Dendritic cell treated with granulocyte-macrophage colony-stimulating factor and Interleukin-4, amounts not matched to agents 40 ng/mL and 50 ng/mL, for 4 days (primary cell): Measurements from ENCODE around the gene HDAC8.
"Not testable (repeated sequence)": the region's sequence is repeated elsewhere in the genome, so short reads cannot be mapped to it uniquely, and the experiment has no call there.

Experiments used
- H3K27ac Mint-ChIP-seq: one replicate; pipeline ENCODE4 v1.8.0; 2022; ENCODE audit warnings: mild to moderate bottlenecking, mixed read lengths
- H3K27me3 Mint-ChIP-seq: one replicate; pipeline ENCODE4 v1.8.0; 2022; ENCODE audit warnings: mild to moderate bottlenecking, mixed read lengths
- H3K36me3 Mint-ChIP-seq: one replicate; pipeline ENCODE4 v1.8.0; 2022; ENCODE audit warnings: low read depth, mixed read lengths
- H3K4me1 Mint-ChIP-seq: one replicate; pipeline ENCODE4 v1.8.0; 2022; ENCODE audit warnings: low read depth, mixed read lengths
- H3K4me3 Mint-ChIP-seq: one replicate; pipeline ENCODE4 v1.8.0; 2022; ENCODE audit warnings: mild to moderate bottlenecking, moderate library complexity, mixed read lengths
- H3K9me3 Mint-ChIP-seq: one replicate; pipeline ENCODE4 v1.8.0; 2022; ENCODE audit warnings: mixed read lengths
- intact Hi-C: fragments of 100-400 bp; cut with micrococcal nuclease; formaldehyde crosslinking; loops from one replicate; pipeline ENCODE4 v1.15.0; 2022

The HDAC8 gene

GRCh38 chrX:72461766-72462165 is 110.9 kb downstream of the HDAC8 start:
- intact Hi-C loops = no loop called here
- peaks cover 25% of the 10 kb centered on the region for H3K36me3 Mint-ChIP-seq
- no peak overlapping the region for H3K27ac Mint-ChIP-seq
- no peaks in the 10 kb centered on the region for H3K27me3 Mint-ChIP-seq
- no peaks in the 10 kb centered on the region for H3K9me3 Mint-ChIP-seq
- H3K4me3 Mint-ChIP-seq = no peak overlapping the region
- no peaks in the 10 kb centered on the region for H3K4me1 Mint-ChIP-seq

- Mint-ChIP-seq H3K36me3 (peaks cover 29% of the 10 kb centered on the region), H3K9me3 (no peaks in the 10 kb centered on the region), H3K27ac (no peak overlapping the region), H3K27me3 (no peaks in the 10 kb centered on the region), H3K4me1 (no peaks in the 10 kb centered on the region), H3K4me3 (no peak overlapping the region)
- intact Hi-C loops = no loop called here
These were observed 111.4 kb downstream of the HDAC8 start for GRCh38 chrX:72461288-72461687.

DNA sequence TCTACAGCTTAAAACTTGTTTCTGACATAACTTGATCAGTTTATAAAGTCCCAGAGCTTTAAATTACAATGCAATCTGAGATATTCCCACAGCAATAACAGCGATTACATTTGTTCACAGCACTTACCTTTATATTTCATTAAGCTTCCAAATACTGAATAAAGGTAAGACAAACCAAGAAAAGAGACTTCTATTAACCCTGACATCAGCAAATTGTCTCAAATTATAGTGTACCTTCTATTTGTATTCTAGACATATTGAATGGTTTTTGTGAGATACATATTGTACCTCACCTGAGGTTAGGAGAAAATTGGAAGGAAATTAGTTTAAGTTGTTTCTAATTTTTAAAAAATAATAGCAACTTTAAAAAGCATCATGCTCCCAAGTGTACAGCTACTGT is 111.9 kb downstream of the HDAC8 start:
- Mint-ChIP-seq H3K27me3 (no peaks in the 10 kb centered on the region), H3K9me3 (no peaks in the 10 kb centered on the region), H3K4me1 (no peaks in the 10 kb centered on the region), H3K4me3 (no peak overlapping the region), H3K27ac (no peak overlapping the region), H3K36me3 (peaks cover 29% of the 10 kb centered on the region)
- intact Hi-C loops = no loop called here

DNA sequence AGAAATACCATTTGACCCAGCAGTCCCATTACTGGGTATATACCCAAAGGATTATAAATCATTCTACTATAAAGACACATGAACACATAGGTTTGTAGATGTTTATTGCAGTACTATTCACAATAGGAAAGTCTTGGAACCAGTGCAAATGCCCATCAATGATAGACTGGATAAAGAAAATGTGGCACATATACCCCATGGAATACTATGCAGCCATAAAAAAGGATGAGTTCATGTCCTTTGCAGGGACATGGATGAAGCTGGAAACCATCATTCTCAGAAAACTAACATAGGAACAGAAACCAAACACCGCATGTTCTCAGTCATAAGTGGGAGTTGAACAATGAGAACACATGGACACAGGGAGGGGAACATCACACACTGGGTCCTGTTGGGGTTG is 123.6 kb downstream of the HDAC8 start:
- H3K36me3 Mint-ChIP-seq = peaks cover 56% of the 10 kb centered on the region
- H3K27ac Mint-ChIP-seq, H3K27me3 Mint-ChIP-seq, H3K9me3 Mint-ChIP-seq, intact Hi-C loops, H3K4me1 Mint-ChIP-seq, H3K4me3 Mint-ChIP-seq: not testable (repeated sequence)

DNA sequence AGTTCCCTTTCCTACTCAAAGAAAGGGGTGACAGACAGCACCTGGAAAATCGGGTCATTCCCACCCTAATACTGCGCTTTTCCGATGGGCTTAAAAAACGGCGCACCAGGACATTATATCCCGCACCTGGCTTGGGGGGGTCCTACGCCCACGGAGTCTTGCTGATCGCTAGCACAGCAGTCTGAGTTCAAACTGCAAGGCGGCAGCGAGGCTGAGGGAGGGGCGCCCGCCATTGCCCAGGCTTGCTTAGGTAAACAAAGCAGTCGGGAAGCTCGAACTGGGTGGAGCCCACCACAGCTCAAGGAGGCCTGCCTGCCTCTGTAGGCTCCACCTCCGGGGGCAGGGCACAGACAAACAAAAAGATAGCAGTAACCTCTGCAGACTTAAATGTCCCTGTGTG is 131.9 kb downstream of the HDAC8 start:
- H3K27ac Mint-ChIP-seq, H3K27me3 Mint-ChIP-seq, H3K4me3 Mint-ChIP-seq, H3K4me1 Mint-ChIP-seq, intact Hi-C loops: not testable (repeated sequence)
- Mint-ChIP-seq H3K36me3 (peaks cover 68% of the 10 kb centered on the region), H3K9me3 (peaks cover 42% of the 10 kb centered on the region)

- H3K4me1 Mint-ChIP-seq = no peaks in the 10 kb centered on the region
- no peak overlapping the region for H3K27ac Mint-ChIP-seq
- H3K9me3 Mint-ChIP-seq = peaks cover 47% of the 10 kb centered on the region
- no peaks in the 10 kb centered on the region for H3K27me3 Mint-ChIP-seq
- intact Hi-C loops = no loop called here
- H3K36me3 Mint-ChIP-seq = peaks cover 66% of the 10 kb centered on the region
- H3K4me3 Mint-ChIP-seq = no peak overlapping the region
These were observed 136.6 kb downstream of the HDAC8 start for GRCh38 chrX:72436010-72436409.

DNA sequence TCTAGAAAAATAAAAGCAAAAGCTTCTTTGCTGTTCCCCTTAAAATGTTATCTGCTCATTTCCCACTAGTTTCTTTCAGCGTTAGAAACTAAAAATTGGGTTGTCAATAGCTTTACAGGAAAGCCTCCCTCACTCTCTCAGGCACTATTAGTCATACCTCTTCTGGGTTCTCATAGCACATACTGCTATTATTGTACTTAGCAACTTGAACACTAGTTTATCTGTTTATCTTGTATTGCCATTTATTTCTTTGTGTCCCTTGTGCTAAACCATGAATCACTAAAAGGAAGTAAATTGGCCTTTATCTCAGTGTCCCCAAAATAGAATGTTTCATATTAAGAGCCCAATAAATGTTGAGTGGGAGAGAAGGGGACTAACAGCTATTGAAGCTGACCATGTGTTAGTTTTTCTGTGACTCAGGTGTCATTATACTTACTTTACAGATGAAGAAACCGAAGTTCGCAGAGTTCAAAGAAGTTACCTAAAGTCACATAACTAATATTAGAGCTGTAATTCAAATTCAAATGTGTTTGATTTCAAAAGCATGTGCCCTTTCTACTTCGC is 142.2 kb downstream of the HDAC8 start:
- peaks cover 49% of the 10 kb centered on the region for H3K36me3 Mint-ChIP-seq
- no peaks in the 10 kb centered on the region for H3K4me1 Mint-ChIP-seq
- H3K9me3 Mint-ChIP-seq = peaks cover 10% of the 10 kb centered on the region
- no peaks in the 10 kb centered on the region for H3K27me3 Mint-ChIP-seq
- no peak overlapping the region for H3K4me3 Mint-ChIP-seq
- intact Hi-C loops = no loop called here
- no peak overlapping the region for H3K27ac Mint-ChIP-seq

DNA sequence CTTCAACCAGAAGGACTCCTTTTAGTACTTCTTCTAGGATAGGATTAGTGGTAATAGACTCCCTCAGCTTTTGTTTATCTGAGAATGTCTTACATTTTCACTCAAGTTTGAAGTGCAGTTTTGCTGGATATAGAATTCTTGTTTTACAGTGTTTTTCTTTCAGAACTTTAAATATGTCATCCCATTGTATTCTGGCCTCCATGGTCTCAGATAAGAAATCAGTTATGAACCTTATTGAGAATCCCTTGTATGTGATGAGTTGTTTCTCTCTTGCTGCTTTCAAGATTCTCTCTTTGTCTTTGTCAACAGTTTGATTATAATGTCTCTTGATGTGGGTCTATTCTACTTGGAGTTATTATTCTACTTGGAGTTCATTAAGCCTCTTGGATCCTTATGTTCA is 150.8 kb downstream of the HDAC8 start:
- Mint-ChIP-seq H3K4me3 (no peak overlapping the region), H3K4me1 (no peaks in the 10 kb centered on the region), H3K9me3 (peaks cover 34% of the 10 kb centered on the region), H3K27ac (no peak overlapping the region), H3K36me3 (peaks cover 38% of the 10 kb centered on the region), H3K27me3 (no peaks in the 10 kb centered on the region)
- intact Hi-C loops = no loop called here

DNA sequence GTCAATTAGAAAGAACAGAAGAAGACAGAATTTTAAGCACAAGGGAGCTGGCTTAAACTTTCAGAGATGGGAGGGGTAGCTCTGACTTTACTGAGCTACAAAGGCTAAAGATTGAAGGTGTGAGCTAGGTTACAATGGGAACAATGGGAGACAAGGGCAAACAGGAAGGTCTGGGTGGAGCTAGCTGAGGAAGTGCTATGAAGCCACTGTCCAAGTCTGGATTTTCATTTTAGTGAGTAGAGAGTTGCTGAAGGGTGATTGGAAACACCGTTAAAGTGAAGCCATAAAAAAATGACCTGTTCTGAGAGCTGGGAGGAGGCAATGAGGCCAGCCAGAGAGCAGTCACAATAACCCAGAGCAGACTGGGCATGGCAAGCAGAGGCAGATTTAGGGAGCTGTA is 162.7 kb downstream of the HDAC8 start:
- no peaks in the 10 kb centered on the region for H3K4me1 Mint-ChIP-seq
- H3K27ac Mint-ChIP-seq = no peak overlapping the region
- peaks cover 10% of the 10 kb centered on the region for H3K9me3 Mint-ChIP-seq
- no peak overlapping the region for H3K4me3 Mint-ChIP-seq
- H3K27me3 Mint-ChIP-seq = no peaks in the 10 kb centered on the region
- intact Hi-C loops = no loop called here
- peaks cover 45% of the 10 kb centered on the region for H3K36me3 Mint-ChIP-seq

- intact Hi-C loops = no loop called here
- Mint-ChIP-seq H3K27me3 (no peaks in the 10 kb centered on the region), H3K4me3 (no peak overlapping the region), H3K4me1 (no peaks in the 10 kb centered on the region), H3K36me3 (peaks cover 40% of the 10 kb centered on the region), H3K9me3 (peaks cover under 1% of the 10 kb centered on the region), H3K27ac (no peak overlapping the region)
These were observed 163.8 kb downstream of the HDAC8 start for GRCh38 chrX:72408885-72409284.

GRCh38 chrX:72405136-72405535 is 167.5 kb downstream of the HDAC8 start:
- H3K9me3 Mint-ChIP-seq, H3K4me3 Mint-ChIP-seq, H3K27ac Mint-ChIP-seq: not testable (repeated sequence)

GRCh38 chrX:72402614-72403013 is 170.0 kb downstream of the HDAC8 start:
- Mint-ChIP-seq H3K4me3 (no peak overlapping the region), H3K27ac (no peak overlapping the region), H3K27me3 (no peaks in the 10 kb centered on the region), H3K36me3 (peaks cover 14% of the 10 kb centered on the region), H3K9me3 (no peaks in the 10 kb centered on the region), H3K4me1 (peaks cover 12% of the 10 kb centered on the region)
- intact Hi-C loops = no loop called here

More at GRCh38 chrX:72405136-72405535, 167.5 kb downstream of the HDAC8 start:
- intact Hi-C loops, H3K27me3 Mint-ChIP-seq, H3K4me1 Mint-ChIP-seq: not testable (repeated sequence)
- peaks cover 25% of the 10 kb centered on the region for H3K36me3 Mint-ChIP-seq

DNA sequence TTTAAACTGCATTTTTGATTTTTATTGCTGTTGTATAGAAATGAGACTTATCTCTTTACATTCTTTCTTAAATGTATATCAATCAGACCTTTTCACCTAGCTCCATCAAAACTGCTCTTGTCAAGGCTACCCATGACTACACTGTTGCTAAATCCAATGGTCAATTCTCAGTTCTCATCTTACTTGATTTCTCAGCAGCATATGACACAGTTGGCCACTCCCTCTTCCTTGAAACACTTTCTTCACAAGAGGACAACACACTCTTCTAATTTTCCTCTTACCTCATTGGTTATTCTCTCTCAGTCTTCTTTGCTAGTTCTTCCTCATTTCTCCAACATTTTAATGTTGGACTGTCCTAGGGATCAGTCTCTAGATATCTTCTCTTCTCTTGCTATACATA is 172.8 kb downstream of the HDAC8 start:
- Mint-ChIP-seq H3K27me3 (no peaks in the 10 kb centered on the region), H3K4me1 (peaks cover 29% of the 10 kb centered on the region), H3K4me3 (no peak overlapping the region), H3K27ac (no peak overlapping the region), H3K36me3 (peaks cover under 1% of the 10 kb centered on the region), H3K9me3 (no peaks in the 10 kb centered on the region)
- intact Hi-C loops = no loop called here

- H3K9me3 Mint-ChIP-seq = no peaks in the 10 kb centered on the region
- intact Hi-C loops = no loop called here
- no peak overlapping the region for H3K27ac Mint-ChIP-seq
- H3K36me3 Mint-ChIP-seq = no peaks in the 10 kb centered on the region
- H3K4me3 Mint-ChIP-seq = no peak overlapping the region
- peaks cover 32% of the 10 kb centered on the region for H3K4me1 Mint-ChIP-seq
- H3K27me3 Mint-ChIP-seq = no peaks in the 10 kb centered on the region
These were observed 176.5 kb downstream of the HDAC8 start for GRCh38 chrX:72396117-72396516.

DNA sequence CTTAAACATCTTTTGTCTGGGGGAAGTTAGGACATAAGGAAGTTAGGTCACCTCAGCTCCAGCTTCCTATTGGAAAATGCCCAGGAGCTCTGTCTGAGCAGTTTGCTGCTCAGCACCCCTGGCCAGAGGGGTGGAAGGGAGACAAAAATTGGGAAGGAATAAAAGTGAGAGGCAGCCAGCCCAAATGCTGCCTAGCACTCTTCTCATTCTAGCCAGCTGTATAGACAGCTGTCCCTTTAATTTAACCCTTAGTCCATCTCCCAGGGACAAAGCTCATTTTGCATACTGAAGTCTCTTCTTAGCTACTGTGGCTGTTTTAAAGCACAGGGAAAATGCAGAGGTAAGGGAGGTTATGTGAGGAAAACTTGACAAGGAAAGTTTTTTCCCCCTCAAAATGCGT is 177.4 kb downstream of the HDAC8 start:
- H3K36me3 Mint-ChIP-seq = no peaks in the 10 kb centered on the region
- no peaks in the 10 kb centered on the region for H3K9me3 Mint-ChIP-seq
- H3K27me3 Mint-ChIP-seq = no peaks in the 10 kb centered on the region

More for the DNA sequence above, 177.4 kb downstream of the HDAC8 start:
- H3K4me1 Mint-ChIP-seq = peaks cover 30% of the 10 kb centered on the region
- no peak overlapping the region for H3K4me3 Mint-ChIP-seq
- intact Hi-C loops = no loop called here
- peak overlapping the region; percentile 65 for H3K27ac Mint-ChIP-seq
